Measurements from ENCODE around the gene KRT73.
"Not testable (repeated sequence)": the region's sequence is repeated elsewhere in the genome, so short reads cannot be mapped to it uniquely, and the experiment has no call there.

Gene KRT73

DNA sequence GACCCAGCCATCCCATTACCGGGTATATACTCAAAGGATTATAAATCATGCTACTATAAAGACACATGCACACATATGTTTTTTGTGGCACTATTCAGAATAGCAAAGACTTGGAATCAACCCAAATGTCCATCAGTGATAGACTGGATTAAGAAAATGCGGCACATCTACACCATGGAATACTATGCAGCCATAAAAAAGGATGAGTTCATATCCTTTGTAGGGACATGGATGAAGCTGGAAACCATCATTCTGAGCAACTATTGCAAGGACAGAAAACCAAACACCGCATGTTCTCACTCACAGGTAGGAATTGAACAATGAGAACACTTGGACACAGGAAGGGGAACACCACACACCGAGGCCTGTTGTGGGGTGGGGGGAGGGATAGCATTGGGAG is 24.1 kb downstream of the KRT73 start:
- not testable (repeated sequence) for DNase-seq

DNA sequence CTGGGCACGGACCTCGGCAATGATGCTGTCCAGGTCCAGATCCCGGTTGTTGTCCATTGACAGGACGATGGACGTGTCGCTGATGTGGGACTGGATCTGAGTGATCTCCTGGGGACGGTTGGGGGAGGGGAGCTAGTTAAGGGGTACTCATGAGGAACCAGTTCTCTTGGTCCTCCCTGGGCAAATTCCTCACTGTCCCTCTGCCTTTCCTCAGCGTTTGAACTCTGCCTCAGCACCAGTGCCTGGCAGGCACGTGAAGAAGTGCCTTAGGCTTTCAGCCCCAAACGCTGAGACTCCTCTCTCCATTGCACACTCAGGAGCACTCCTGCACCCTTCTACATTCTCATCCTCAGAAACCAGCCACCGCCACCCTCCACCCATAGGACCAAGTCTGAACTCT is 26.8 kb downstream of the KRT73 start:
- no peak for DNase-seq

DNA sequence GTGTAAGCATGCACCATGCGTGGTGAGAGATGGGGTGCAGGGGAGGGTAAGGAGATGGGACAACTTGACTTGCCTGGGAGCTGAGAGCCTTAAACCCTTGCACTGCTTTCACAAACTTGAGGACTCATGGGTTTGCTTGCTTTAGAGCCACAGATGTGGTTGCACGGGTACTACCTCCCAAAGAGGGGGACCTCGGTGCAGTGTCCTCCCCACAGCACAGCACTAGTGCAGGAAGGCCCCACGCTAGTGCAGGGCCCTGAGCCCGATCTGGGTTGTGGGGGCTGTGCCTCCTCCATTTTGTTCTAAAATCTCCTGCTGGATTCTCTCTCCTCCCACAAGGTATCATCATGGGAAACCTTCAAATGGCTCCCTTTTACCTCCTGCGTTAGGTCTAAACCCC is 28.3 kb downstream of the KRT73 start:
- DNase-seq, result no peak

DNA sequence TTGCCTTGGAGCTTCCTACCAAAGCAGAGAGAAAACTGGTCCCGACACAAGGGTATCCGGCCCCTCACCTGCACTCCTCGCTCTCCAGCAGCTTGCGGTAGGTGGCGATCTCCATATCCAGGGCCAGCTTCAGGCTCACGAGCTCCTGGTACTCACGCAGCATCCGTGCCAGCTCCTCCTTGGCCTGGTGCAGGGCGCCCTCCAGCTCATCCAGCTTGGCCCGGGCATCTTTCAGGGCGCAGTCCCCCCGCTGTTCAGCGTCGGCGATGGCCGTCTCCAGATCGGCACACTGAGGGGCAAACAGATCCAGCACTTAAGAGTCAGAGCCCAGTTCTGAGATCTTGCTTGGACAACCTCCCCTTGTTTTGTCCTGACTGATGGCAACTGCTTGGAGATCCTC is 30.8 kb downstream of the KRT73 start:
- DNase-seq, result no peak

DNA sequence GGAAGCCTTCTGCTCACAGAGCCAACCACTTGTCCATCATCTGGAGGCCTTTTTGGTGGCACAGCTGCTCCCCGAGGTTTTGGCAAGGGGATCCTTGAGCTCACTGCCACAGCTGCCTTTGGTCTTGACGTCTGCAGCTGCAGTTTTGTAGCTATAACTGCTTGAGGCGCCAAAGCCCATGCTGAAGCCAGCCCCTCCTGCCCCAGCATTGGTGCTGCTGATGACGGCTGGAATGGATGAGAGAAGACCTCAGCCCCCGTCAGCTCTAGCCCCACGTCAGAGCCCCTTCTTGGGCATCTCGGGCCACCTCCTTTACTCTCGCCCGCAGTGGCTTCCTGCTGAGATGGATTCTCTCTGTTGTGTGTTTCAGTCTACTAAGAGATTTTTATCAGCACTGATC is 32.4 kb downstream of the KRT73 start:
- no peak for DNase-seq

DNA sequence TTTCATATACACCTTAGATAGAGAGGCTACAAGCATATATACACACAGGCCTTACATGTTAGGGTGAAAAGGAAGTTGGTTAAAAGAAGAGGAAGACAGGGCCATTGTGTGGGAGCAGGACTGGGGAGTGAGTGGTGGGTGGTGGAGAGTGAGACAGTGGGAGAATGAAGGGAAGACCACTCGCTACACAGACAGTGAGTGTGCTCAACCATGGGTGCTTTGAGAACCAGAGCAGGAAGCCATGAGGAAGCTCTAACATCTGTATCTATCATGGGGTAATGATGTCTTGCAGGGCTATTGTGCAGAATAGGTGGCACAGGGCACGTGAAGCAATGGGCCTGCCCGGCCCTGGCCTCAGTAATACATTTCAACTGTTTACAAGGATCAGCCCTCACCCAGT is 33.3 kb downstream of the KRT73 start:
- DNase-seq, result no peak

DNA sequence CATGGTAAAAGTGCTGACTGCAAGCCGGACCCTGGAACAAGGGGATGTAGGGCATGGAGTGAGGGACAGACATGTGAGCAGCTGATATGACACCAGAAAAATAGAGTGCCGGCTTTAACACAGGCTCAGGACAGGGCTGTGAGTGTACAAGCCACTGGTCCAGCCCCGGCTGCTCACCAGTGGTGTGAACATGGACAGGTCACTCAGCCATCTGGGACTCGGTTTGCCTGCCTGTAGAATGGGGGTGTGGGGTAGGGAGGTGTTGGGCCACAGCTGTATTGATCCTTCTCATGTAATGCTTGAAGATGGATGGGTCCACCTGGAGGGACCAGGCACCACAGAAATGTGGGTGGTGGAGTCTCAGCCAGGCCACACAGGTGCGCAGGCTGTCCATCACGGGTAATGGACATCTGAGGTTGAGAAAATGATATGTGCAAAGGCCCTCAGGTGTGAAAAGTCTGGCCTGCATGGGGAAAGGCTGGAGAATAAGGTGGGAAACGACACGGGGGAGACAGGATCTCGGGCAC is 34.1 kb downstream of the KRT73 start:
- DNase-seq, result no peak

DNA sequence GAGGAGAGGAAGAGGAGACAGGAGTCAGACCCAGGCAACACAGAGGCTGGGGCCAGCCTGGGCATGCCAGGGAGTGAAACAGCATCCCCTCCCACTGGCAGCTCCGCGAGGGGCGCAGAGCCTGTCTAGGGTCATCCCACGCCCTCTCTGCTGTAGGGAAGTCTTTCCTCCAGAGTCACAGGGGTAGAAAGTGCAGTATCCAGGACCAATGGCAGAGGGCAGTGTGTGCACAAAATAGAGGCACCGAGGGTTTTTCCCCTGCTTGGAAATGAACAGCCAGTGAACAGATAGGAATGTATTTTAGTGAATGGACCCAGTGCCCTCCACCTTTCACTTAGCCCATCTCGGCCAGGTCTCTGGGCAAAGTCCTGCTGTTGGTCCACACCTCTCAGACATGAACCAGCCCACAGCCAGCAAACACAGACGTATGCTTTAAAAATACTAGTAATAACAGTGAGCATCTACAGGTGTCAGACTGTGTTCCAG is 35.3 kb downstream of the KRT73 start:
- DNase-seq, result peak; percentile 73

DNA sequence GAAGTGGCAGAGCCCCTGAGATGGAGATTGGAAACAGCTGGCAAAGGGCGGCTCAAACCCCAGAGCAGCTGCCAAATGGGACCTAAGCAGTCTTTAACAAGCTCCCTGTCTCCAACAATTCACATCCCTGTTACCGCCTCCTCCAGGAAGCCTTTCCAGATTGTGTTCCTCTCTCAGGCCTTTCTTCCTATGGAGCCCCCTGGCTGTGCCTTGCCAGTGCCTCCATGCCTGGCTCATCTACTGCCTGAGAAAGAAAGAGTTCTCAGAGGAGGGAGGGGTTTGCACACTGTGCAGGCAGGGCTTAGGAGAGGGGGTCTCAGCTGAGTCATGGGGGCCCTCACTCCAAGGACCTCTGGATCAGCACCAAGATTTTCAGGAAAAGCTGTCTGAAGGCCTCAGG is 35.9 kb downstream of the KRT73 start:
- DNase-seq, result no peak

DNA sequence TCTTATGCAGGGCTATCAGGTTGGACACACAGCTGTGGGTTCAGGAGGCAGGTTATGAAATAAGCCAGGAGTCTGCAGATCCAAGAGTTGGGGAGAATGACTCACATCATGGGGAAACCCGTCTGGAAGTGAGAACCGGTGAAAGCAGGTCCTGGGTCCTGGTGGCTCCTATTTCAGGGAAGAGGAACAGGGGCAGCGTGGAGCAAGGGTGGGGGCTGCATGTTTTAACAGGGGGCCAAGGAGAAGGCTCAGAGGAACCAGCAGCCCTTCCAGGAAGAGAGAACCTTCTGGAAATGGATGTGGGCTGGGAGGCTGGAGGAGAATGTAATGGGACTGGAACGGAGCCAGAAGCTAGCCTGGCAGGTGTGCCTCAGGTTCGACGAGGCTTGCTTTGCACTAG is 36.9 kb downstream of the KRT73 start:
- peak; percentile 19 for DNase-seq

DNA sequence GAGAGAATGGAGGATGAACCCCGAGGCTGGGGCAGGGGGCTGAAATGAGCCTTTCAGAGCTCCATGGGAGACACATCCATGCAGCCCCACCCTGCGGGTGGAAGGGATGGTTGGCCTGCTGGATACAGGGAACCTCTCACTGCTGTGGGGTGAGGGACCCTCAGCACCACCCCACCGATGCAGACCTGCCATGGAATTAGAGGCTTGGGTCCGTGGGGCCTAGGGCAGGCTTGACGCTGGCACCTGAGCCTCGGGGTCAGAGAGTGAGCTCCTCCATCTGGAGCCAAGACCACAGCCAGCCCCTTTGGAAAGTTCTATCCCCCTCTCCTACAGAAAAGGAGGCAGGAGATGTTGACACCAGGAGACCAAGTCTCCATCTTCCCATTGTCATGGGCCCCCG is 37.3 kb downstream of the KRT73 start:
- no peak for DNase-seq

DNA sequence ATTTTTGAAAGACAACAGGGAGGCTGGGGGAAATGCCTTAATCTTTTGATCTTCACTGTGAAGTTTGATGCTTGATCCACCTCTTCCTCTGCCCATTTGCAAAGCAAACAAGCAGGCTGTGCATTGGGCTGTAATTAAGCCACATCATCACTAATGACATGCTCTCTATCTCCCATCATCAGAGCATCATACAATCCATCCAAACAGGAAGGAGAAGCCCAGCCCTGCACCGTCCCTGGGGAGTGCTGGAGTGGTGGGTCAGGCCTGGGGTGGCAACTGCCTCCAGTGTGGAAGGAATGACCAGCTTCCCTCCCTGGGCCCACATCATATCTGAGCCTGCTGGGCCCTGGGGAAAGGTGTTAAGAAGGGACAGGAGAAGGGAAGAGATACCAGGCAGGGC is 37.9 kb downstream of the KRT73 start:
- DNase-seq, result peak; percentile 31

DNA sequence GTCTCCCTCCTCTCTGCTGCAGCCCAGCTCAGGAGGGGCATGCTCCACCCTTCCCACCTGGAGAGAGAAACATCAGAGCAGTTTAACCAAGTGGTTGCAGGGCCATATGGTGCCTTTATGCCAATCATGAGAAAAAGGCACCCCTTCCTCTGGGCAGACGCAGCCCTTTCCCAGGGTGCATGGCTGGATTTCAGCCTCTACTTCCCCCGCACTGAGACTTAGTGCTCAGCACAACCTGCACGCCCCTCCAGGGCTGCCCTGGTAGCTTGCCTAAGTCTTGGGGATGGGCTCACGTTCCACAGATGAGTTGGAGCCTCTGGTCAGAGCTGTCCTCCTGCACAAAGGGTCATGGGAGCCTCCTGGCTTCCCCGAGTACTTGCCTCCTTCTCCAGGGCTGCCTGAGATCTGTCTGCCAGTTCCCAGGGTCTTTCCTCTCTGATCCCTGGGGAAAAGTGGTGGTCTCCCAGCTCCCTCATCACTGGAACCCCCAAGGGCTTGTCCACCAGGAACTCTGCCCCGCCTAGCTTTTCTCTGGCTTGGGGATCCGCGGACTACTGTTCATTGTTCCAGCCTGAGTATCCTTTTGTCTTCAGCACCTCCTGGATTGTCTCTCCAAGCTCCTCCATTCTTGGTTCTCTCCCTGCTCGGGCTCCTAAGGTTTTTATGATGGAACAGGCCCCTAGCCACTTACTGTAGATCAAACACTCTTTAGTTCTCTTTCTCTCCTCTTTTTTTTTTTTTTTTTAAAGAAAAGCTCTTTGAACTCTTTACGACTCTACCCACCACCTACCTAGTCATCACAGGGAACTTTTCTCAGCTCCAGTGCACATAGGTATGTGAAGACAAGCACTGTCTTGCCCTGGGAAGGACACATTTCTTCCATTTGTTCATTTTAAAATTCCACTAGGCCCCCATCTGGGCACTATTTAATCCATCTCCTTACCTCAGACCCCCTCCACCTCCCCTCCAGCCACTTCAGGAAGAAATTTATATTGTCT is 38.6 kb downstream of the KRT73 start:
- DNase-seq, result no peak

DNA sequence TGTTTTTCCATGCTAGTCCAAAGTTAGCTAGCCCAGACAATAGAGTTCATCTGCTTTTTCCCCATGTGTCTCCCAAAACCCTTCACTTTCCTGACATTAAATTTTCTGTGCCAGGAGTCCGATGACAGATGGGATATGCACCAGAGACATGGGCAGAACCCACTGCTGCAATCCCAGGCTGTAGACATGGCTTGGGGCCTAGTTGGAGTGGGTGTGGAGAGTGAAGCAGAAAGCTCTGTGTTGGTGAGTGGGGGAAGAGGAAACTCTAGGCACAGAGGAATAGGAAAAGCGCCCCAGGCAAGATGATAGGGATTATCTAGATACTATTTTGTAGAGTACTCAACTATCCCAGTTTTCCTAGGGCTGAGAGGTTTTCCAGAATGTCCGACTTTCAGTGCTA is 39.9 kb downstream of the KRT73 start:
- DNase-seq, result no peak

DNA sequence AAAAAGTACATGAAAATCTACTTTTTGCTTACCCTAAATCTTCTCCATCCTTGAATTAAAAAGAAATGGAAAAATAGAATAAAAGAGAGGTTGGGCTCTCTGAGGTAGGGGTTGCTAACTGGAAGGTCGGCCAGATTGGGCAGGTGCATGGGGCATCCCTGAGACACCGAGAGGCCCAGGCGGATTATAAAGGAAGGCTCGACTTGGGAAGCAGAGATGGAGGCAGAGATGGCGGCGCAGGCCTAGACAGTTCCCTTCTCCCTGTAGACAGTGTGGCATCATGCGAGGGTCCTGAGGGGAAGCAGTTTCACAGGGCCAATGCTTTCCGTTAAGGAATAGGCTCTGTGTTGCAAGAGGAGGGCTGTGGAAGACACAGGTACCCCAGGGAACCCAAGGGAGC is 41.0 kb downstream of the KRT73 start:
- no peak for DNase-seq

DNA sequence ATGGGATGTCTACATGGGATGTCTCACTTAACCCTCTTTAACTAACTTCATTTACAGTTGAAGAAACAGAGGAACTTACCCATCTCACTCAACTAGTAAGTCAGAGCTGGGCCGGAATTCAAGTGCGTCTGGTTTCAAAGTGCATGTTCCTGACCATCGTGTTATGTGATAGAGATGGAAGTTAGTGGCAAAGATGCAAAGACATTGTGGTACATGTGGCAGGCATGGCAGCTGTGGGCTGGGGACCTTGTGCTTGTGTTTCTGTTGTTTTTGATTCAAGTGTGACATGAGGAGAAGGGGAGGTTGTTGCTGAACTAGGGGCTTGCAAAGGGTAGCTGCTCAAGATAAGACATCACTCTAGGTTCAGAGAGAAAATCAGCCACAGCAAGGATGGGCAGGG is 42.4 kb downstream of the KRT73 start:
- DNase-seq, result no peak

DNA sequence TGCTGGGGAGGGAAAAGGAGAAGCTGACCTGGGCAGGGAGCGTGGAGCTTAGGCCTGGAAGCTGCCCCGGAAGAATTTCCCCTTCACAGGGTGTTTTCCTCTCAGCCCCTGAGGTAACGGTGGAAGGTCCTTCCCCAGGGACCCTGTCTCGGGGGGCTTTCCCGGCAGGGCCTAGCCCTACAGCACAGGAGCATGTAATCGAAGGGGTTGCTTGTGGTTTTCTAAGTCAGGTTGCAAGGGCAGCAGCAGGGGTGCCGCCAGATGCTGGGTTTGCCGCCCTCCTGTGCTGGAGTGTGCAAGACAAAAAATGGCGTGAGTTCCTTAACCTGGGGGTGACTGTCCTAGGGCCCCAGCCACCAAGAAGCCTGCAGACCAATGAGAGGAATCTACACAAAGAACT is 43.1 kb downstream of the KRT73 start:
- DNase-seq, result no peak

DNA sequence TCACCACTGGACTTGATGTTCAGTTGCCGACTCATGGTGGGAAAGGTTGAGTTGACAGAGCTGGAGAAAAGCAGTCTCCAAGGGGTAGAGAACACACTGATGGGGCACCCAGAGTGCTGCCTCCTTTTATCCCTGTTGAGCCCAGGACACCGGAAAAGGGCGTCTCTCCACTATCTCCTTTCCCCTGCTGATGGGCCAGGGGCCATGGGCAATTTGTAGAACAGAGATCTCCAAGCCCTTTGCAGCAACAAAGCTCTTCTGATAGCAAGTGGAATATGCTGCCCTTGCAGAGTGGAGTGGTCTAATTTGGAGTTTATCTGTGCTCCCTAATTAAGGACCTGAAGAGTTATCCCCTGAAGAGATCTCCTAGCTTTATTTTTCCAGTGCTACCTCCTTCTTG is 44.6 kb downstream of the KRT73 start, which contains the start of gene KRT74:
TSS of gene KRT74 (minus strand) at position 101 of the 400 bp plus-strand sequence. CDS start at position 35, 66 bp downstream.
- no peak for DNase-seq

DNA sequence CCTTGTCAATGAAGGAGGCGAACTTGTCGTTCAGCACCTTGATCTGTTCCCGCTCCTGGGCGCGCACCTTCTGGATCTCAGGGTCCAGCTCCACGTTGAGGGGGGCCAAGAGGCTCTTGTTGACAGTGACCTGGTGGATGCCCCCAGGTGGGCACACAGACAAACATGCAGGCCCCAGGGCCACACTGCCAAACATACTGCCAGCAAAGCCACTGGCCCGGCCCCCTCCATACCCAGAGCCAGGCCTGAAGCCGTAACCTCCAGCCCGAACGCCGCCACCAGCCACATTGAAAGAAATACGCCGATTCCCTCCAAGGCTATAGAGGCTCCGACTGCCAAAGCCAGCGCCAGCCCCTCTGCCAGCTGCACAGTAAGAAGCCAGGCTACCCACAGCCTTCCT is 45.1 kb downstream of the KRT73 start:
- no peak for DNase-seq

DNA sequence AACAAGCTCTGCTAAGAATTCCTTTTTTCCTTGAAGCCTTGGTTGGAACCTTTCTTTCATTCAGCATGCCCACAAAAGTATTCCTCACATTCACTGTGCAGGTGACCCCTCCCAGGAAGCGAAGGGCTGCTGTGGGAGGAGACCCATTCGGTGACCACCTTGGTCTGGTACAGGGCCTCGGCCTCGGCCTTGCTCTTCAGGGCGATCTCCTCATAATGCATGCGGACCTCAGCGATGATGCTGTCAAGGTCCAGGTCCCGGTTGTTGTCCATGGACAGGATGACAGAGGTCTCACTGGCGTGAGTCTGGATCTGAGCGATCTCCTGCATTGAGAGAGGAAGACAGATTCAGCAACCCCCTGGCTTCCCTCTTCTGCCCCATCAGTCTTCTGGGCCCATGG is 47.8 kb downstream of the KRT73 start:
- no peak for DNase-seq

DNA sequence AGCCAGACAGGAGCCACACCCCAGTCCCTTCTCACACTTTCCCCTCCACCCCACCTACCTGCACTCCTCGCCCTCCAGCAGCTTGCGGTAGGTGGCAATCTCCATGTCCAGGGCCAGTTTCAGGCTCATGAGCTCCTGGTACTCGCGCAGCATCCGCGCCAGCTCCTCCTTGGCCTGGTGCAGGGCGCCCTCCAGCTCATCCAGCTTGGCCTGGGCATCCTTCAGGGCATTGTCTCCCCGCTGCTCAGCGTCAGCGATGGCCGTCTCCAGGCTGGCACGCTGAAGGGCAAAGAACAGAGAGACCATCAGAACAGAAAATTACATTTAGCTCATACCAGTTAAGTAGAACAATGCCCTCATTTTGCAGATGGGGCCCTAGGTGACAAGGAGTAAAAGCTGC is 50.2 kb downstream of the KRT73 start:
- DNase-seq, result no peak

DNA sequence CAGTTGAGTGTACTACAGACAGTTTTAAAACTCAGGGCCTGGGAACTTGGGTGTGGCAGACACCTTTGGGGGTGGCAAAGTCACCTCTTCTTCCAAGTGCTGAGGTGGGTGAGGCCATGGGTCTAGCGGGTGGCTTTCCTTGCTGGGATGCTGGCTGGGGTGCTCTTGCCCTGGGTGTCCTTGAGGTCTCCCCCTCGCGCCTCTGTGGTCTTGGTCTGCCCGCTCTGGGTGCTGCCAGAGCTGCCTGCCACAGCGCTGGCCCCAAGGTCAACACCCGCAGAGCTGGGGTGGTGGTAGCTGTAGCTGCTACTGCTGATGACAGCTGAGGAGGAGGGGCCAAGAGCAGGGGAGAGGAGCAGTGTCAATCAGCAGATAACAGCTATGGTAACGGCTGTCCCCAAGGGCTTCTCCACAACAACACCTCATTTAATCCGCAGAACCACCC is 51.5 kb downstream of the KRT73 start:
- no peak for DNase-seq

DNA sequence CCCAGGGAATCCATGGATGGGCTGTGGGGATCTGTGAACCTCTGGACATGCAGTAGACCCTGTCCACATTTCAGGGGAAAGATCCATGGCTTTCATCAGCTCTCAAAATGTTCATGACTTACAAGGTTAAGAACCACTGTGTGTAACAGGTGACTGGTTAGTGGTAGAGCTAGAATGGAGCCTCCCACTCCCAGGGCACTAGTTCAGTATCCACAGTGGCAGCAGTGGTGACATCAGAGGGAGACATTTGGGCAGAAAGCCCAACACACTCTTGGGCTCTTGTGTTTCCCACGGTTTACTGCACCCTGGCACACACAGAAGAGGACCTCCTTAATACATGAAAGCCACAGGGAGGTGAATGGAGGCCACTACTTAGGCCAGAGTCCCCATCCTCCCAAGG is 53.8 kb downstream of the KRT73 start:
- DNase-seq, result no peak

DNA sequence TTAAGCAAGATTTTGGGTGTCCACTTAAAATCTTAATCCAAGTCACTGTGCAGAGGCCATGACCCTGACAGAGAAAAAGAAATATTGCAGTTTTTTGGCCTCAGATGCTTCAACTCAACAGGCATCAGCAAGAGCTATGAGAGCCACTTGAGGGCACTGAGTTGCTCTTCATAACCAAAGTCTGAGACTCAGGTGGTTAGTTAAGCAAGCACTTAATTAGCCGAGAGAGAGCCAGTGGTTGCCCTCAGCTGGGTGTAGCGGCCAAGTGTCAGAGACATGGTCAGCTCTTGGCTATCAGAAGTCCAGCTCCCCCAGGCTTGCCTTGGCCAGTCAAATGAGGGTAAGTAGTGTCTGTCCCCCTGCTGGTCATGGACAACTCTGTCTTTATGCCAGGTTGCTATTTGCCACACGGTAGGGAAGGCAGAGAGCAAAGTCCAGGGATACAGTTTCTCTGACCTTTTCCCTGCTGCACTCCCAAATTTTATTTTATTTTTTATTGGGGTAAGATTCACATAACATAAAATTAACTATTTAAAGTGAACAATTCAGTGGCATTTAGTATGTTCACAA is 56.4 kb downstream of the KRT73 start:
- DNase-seq, result no peak
